Gastroesophageal sphincter (tissue), 3 donors: Measurements from ENCODE around the gene PSTPIP1.

Experiments
- CTCF ChIP-seq, 4 experiments: fragments of 200-600 bp in 2 of 4; fragments of 450-650 bp in 2 of 4; sonication (generic) in 1 of 4; IDR thresholded peaks; one replicate each; pipeline ENCODE4 v1.5.1; 2017 to 2019; ENCODE audit warnings: antibody characterized with exemption in 4 of 4, mild to moderate bottlenecking in 2 of 4, moderate library complexity in 2 of 4
- EP300 ChIP-seq: sonication (generic); formaldehyde crosslinking; IDR thresholded peaks from one replicate; pipeline ENCODE4 v1.6.1; 2017; ENCODE audit warnings: antibody characterized with exemption, mild to moderate bottlenecking
- POLR2A ChIP-seq, 2 donors: fragments of 450-650 bp; IDR thresholded peaks; one replicate each; pipeline ENCODE4 v1.6.1; 2017; ENCODE audit warnings: antibody characterized with exemption in 2 of 2, mild to moderate bottlenecking in 2 of 2, moderate library complexity in 1 of 2
- POLR2AphosphoS5 ChIP-seq: sonication (generic); formaldehyde crosslinking; IDR thresholded peaks from one replicate; pipeline ENCODE4 v1.6.1; 2017; ENCODE audit warnings: antibody characterized with exemption

- TF ChIP-seq POLR2A (IDR thresholded peaks at IDR 0.05): no peak
- peak in 1 of 4 experiments; percentile 10 for TF ChIP-seq CTCF (IDR thresholded peaks at IDR 0.05)
- no peak for TF ChIP-seq EP300
- TF ChIP-seq POLR2AphosphoS5: no peak
Observed at GRCh38 chr15:76996526-76997401, 1.8 kb downstream of the PSTPIP1 start.
